ENCODE measurements around the gene ERGIC1.

Gene ERGIC1

GRCh38 chr5:172904312-172904642, 70.2 kb downstream of the ERGIC1 start:
- TF ChIP-seq CTCF (conservative IDR thresholded peaks at IDR 0.05): no peak
- H3K27ac ChIP-seq: peak overlapping the region; percentile 87

- H3K27ac ChIP-seq: peak overlapping the region; percentile 87
These were observed 70.7 kb downstream of the ERGIC1 start for GRCh38 chr5:172904643-172905345.

GRCh38 chr5:172905346-172906140, 71.5 kb downstream of the ERGIC1 start:
- peak overlapping the region; percentile 87 for H3K27ac ChIP-seq
- TF ChIP-seq CTCF (conservative IDR thresholded peaks at IDR 0.05): no peak

More at GRCh38 chr5:172904643-172905345, 70.7 kb downstream of the ERGIC1 start:
- TF ChIP-seq CTCF (conservative IDR thresholded peaks at IDR 0.05): no peak

GRCh38 chr5:172906436-172906835, 72.4 kb downstream of the ERGIC1 start:
- peak overlapping the region; percentile 87 for H3K27ac ChIP-seq

GRCh38 chr5:172906888-172907287, 72.8 kb downstream of the ERGIC1 start:
- no peak for TF ChIP-seq CTCF (conservative IDR thresholded peaks at IDR 0.05)
- H3K27ac ChIP-seq: peak overlapping the region; percentile 87

More at GRCh38 chr5:172906436-172906835, 72.4 kb downstream of the ERGIC1 start:
- no peak for TF ChIP-seq CTCF (conservative IDR thresholded peaks at IDR 0.05)

GRCh38 chr5:172907657-172908056, 73.6 kb downstream of the ERGIC1 start:
- no peak for TF ChIP-seq CTCF (conservative IDR thresholded peaks at IDR 0.05)
- peak overlapping the region; percentile 87 for H3K27ac ChIP-seq

GRCh38 chr5:172908662-172909061, 74.6 kb downstream of the ERGIC1 start:
- TF ChIP-seq CTCF (conservative IDR thresholded peaks at IDR 0.05): no peak
- H3K27ac ChIP-seq: peak overlapping the region; percentile 57

Data from VCaP (cell line).